ENCODE results near the gene TYK2. TPM values are rescaled to one million over a fixed set of nuclear protein-coding genes. Genes with fewer than 3 reads are reported as not detected.
"Not testable (repeated sequence)": the region's sequence is repeated elsewhere in the genome, so short reads cannot be mapped to it uniquely, and the experiment has no call there.

Gene TYK2
- total RNA-seq, 1 donor from 2014 or later = 29.8 TPM

DNA sequence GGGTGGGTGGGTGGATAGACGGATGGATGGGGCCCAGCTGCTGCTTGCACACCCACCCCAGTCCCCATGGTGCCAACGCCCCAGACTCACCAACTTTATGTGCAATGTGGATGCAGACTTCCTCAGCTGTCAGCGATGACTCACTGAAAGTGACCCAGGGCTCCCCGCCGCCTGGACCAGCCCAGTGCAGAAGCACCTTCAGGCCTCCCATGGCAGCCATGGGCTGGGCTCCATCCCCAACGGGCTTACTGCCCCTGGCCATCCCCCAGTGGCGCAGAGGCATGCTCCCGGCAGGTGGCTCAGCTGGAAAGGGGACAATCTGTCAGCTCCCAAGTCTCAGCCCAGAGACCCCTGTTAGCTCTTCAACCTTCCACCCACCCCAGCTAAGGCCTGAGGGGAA lies 2.2 kb downstream of the TYK2 start:
- DNase-seq (ENCODE audit: low spot score in 2 of 2) (no peak), FAIRE-seq (no peak)

- DNase-seq (ENCODE audit: low spot score in 2 of 2); FAIRE-seq: not testable (repeated sequence)
These were observed 3.2 kb downstream of the TYK2 start for GRCh38 chr19:10377140-10377640.

DNA sequence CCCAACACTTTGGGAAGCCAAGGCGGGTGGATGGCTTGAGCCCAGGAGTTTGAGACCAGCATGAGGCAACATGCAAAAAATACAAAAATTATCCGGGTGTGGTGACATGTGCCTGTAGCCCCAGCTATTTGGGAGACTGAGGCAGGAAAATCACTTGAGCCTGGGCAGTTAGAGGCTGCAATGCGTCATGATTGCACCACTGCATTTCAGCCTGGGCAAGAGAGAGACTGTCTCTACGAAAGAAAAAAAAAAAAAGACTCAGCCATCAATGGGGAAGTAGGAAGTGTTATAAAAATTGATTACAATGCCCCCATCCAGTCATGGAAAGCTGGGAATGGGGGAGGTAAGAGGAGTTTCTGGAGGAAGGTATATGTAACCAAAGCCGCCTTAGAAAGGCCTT lies 5.4 kb downstream of the TYK2 start:
- DNase-seq (ENCODE audit: low spot score in 2 of 2) (no peak), FAIRE-seq (no peak)

GRCh38 chr19:10372690-10373089 lies 7.7 kb downstream of the TYK2 start:
- FAIRE-seq = no peak

GRCh38 chr19:10368101-10368803 lies 12.1 kb downstream of the TYK2 start:
- FAIRE-seq = no peak
- no peak for DNase-seq (ENCODE audit: low spot score in 2 of 2)

More at GRCh38 chr19:10372690-10373089, 7.7 kb downstream of the TYK2 start:
- DNase-seq (ENCODE audit: low spot score in 2 of 2) = no peak

DNA sequence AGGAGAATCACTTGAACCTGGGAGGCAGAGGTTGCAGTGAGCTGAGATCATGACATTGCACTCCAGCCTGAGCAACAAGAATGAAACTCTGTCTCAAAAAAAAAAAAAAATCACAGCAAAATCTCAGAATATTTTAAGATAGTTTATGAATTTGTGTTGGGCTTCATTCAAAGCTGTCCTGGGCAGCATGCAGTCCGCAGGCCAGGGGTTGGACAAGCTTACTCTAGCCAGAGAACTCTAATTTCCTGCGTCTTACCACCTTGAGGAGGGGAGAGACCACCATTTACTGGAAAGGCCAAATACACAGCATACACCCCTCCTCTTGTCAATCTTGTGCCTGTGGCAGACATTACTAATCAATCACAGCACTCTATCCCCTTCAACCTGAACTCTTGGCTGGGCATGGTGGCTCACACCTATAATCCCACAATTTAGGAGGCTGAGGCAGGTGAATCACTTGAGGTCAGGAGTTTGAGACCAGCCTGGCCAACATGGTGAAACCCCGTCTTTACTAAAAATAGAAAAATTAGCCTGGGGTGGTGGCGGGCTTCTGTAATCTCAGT lies 13.3 kb downstream of the TYK2 start:
- FAIRE-seq; DNase-seq (ENCODE audit: low spot score in 2 of 2): not testable (repeated sequence)

DNA sequence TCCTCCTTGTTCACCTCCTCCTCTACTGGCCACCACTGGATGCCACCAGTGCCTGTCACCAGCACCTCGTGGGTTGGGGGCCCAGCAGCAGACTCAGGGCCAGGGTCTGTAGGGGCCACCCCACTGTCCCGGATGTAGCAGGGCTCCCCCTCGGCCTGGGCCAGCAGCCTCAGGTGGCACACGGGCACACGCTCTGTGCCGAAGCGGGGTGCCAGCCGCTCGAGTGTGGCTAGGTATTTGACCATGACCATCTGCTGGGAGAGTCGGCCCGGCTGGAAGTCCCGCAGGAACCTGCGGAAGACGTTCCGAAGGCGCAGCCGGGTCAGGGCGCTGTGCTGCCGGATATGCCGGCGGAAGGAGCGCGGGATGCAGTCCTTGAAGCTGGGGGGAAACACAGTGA lies 14.9 kb downstream of the TYK2 start:
- DNase-seq (ENCODE audit: low spot score in 2 of 2) = no peak
- FAIRE-seq = no peak

DNA sequence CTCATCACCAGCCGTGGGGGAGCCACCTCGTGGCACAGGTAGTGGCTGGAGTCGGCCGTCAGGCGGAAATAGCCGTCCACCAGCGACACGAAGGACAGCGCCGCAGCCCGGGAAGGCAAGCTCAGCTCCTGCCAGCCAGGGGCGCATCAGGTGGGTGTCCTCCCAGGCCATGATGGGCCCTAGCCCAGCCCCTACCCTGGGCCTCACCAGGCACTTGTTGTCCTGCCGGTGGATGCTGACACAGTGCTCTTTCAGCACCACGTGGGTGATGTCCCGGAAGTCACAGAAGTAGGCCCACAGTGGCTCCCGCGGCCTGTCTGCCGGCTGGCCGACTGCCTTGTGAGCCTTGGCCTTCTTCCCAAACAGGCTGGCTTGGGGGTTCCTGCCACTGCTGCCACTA lies 15.7 kb downstream of the TYK2 start:
- DNase-seq (ENCODE audit: low spot score in 2 of 2) = peak in 1 of 2 donors; percentile 53
- no peak for FAIRE-seq

DNA sequence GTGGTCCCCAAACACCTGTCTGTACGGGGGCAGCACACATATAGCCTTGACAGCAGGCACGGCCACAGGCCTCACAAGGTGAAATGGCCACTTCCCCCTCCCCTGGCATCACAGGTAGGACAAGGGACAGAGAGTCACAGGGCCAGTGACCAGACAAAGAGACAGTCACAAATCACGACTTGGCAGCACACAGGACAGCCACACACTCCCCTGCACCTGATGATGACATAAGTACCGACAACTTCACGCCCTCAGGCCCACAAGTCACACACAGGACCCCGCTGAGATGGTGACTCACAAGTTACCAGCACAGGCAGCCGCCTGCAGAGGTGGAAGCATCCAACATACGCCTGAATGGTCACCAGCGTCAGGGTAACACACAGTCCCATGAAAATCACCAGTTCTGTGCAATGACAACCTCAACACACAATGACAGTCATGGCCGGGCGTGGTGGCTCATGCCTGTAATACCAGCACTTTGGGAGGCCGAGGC lies 16.5 kb downstream of the TYK2 start:
- FAIRE-seq (no peak), DNase-seq (ENCODE audit: low spot score in 2 of 2) (no peak)

- FAIRE-seq = no peak
- no peak for DNase-seq (ENCODE audit: low spot score in 2 of 2)
These were observed 18.1 kb downstream of the TYK2 start for GRCh38 chr19:10362259-10362658.

DNA sequence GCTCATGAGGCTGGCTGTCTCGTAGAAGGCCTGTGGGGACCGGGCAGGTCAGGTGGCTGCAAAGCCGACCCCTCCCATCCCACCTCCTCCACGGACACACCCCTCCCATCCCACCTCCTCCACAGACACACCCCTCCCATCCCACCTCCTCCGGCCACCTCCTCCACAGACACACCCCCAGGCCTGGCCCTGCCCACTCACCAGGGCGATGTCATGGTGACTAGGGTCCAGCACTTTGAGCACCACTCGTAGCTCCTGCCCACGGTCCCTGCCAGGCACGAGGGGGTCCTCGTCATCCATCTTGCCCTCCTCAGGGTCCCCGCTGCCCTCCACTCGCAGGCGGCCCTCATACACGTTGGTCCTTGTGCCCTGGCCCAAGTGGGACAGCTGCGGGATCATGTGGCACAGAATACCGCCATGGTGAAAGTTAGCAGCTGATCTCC lies 18.8 kb downstream of the TYK2 start:
- no peak for FAIRE-seq

GRCh38 chr19:10356431-10356830 lies 23.9 kb downstream of the TYK2 start:
- no peak for FAIRE-seq
- no peak for DNase-seq (ENCODE audit: low spot score in 2 of 2)

More for the DNA sequence above, 18.8 kb downstream of the TYK2 start:
- no peak for DNase-seq (ENCODE audit: low spot score in 2 of 2)

- FAIRE-seq (no peak), DNase-seq (ENCODE audit: low spot score in 2 of 2) (no peak)
These were observed 26.5 kb downstream of the TYK2 start for GRCh38 chr19:10353793-10354391.

GRCh38 chr19:10352764-10353671 lies 27.4 kb downstream of the TYK2 start:
- DNase-seq (ENCODE audit: low spot score in 2 of 2) (no peak), FAIRE-seq (no peak)

GRCh38 chr19:10346509-10346908 lies 33.9 kb downstream of the TYK2 start:
- DNase-seq (ENCODE audit: low spot score in 2 of 2) (no peak), FAIRE-seq (no peak)

- no peak for DNase-seq (ENCODE audit: low spot score in 2 of 2)
- no peak for FAIRE-seq
These were observed 35.6 kb downstream of the TYK2 start for GRCh38 chr19:10344780-10345179.

DNA sequence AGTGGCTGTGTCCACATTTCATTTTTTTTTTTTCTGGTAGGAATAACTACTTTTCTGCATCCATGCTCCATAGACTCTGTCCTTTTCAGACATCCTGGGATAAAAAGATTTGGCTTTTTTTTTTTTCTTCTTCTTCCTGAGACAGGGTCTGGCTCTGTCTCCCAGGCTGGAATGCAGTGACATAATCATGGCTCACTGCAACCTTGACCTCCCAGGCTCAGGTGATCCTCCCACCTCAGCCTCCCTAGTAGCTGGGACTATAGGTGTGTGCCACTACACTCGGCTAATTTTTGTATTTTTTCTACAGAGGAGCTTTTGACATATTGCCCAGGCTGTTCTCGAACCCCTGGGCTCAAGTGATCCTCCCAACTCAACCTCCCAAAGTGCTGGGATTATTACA lies 36.9 kb downstream of the TYK2 start:
- DNase-seq (ENCODE audit: low spot score in 2 of 2) (no peak), FAIRE-seq (no peak)

DNA sequence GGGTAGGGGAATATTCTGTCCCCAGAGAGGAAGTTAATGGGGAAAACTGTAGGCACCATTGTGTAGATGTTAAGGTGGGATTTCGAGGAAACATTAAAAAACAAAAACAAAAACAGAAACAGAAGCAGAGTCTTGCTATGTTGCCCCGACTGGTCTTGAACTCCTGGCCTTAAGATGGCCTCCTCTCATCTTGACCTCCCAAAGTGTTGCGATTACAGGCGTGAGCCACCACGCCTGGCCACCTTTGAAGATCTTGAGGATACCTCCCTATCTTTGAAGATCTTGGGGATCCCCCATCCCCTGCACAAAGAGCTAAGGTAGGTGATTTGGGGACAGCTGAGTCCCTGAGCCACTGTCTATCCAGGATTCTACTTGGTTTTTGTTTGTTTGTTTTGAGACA lies 40.4 kb downstream of the TYK2 start:
- FAIRE-seq = no peak
- no peak for DNase-seq (ENCODE audit: low spot score in 2 of 2)

GRCh38 chr19:10339380-10339960 lies 40.9 kb downstream of the TYK2 start, which contains the start of gene ICAM3:
ICAM3 (minus strand) TSS chr19:10339624; CDS start chr19:10339614, 10 bp downstream.
- DNase-seq (ENCODE audit: low spot score in 2 of 2) (no peak), FAIRE-seq (no peak)

- FAIRE-seq = no peak
- no peak for DNase-seq (ENCODE audit: low spot score in 2 of 2)
These were observed 41.4 kb downstream of the TYK2 start for GRCh38 chr19:10338940-10339339.

Data from frontal cortex (tissue), 4 donors.